ENCODE results near the gene RBM42. TPM values are rescaled to one million over a fixed set of nuclear protein-coding genes. Genes with fewer than 3 reads are reported as not detected.

Gene RBM42
- total and polyA plus RNA-seq, 12 donors = 23.9 to 107 (median 77.6) TPM

DNA sequence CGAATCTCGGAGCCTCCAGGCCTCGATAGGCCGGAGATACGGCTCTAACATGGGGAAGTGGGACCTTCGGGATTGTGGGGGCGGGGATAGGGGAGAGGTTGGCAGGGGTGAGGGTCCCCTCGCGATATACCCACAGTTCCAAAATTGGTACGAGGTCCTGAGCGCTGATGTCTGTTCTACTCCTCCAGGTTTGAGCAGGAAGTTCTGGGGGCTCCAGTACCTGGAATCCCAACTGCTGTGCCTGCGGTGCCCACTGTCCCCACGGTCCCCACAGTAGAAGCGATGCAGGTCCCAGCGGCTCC is 447 bp downstream of the RBM42 start:
- TF ChIP-seq, protein P1, sequence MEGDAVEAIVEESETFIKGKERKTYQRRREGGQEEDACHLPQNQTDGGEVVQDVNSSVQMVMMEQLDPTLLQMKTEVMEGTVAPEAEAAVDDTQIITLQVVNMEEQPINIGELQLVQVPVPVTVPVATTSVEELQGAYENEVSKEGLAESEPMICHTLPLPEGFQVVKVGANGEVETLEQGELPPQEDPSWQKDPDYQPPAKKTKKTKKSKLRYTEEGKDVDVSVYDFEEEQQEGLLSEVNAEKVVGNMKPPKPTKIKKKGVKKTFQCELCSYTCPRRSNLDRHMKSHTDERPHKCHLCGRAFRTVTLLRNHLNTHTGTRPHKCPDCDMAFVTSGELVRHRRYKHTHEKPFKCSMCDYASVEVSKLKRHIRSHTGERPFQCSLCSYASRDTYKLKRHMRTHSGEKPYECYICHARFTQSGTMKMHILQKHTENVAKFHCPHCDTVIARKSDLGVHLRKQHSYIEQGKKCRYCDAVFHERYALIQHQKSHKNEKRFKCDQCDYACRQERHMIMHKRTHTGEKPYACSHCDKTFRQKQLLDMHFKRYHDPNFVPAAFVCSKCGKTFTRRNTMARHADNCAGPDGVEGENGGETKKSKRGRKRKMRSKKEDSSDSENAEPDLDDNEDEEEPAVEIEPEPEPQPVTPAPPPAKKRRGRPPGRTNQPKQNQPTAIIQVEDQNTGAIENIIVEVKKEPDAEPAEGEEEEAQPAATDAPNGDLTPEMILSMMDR (IDR thresholded peaks at IDR 0.05) = no peak
- TF ChIP-seq POLR2A (IDR thresholded peaks at IDR 0.05) = no peak
- 0 to 5% (median 2%) methylated on average over 2 to 15 of the region's 15 CpGs for WGBS, 4 donors
- Histone ChIP-seq H3K4me3 (peak overlapping the region; percentile 38 to 95 (median 72)), H3K27ac (peak overlapping the region in 4 of 5 donors; percentile 72 to 88 (median 80)), H3K27me3 (no peaks in the 10 kb centered on the region), H3K4me1 (replicated peaks in 1 of 2) (peaks cover 11 to 18% of the 10 kb centered on the region in 2 donors), H3K36me3 (replicated peaks in 1 of 2) (peaks cover 0 to 44% of the 10 kb centered on the region in 2 donors), H3K9me3 (replicated peaks in 1 of 3) (no peaks in the 10 kb centered on the region)
- no peak for DNase-seq
- intact Hi-C loops (cut with DNase I) = no loop called here

DNA sequence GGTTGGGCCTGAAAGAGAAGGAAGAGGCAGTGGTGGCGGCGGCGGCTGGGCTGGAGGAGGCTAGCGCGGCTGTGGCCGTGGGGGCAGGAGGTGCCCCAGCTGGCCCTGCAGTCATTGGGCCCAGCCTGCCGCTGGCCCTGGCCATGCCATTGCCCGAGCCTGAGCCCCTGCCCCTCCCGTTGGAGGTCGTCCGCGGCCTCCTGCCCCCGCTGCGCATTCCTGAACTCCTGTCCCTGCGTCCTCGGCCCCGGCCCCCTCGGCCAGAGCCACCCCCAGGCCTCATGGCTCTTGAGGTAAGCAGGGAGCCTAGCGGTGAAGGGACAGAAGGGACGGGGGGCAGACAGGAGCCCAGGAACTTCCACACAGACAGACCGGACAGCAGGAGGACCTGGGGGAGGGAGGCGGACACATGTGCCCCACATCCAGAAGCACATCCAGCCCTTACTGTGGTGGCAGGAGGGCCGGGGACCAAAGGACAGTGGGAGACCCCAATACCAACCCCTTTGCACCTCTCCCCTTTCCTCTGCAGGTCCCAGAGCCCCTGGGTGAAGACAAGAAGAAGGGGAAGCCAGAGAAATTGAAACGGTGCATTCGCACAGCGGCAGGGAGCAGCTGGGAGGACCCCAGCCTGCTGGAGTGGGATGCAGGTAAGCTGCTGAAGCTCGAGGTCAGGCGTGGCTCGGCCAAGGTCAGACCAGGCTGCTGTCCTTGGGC is 5.0 kb downstream of the RBM42 start:
- H3K4me1 ChIP-seq (replicated peaks in 1 of 2) = peaks cover 7 to 14% of the 10 kb centered on the region in 2 donors
- no peak overlapping the region for H3K4me3 ChIP-seq
- H3K27me3 ChIP-seq = no peaks in the 10 kb centered on the region
- no peak overlapping the region for H3K27ac ChIP-seq
- 84 to 90% (median 87%) methylated on average over 21 to 29 of the region's 29 CpGs for WGBS, 4 donors
- peaks cover 0 to 85% of the 10 kb centered on the region in 2 donors for H3K36me3 ChIP-seq (replicated peaks in 1 of 2)
- DNase-seq = no peak
- no peak for TF ChIP-seq POLR2A (IDR thresholded peaks at IDR 0.05)
- TF ChIP-seq, protein P1 (IDR thresholded peaks at IDR 0.05) = no peak
- no peaks in the 10 kb centered on the region for H3K9me3 ChIP-seq (replicated peaks in 1 of 3)
- intact Hi-C loops (cut with DNase I) = no loop called here

DNA sequence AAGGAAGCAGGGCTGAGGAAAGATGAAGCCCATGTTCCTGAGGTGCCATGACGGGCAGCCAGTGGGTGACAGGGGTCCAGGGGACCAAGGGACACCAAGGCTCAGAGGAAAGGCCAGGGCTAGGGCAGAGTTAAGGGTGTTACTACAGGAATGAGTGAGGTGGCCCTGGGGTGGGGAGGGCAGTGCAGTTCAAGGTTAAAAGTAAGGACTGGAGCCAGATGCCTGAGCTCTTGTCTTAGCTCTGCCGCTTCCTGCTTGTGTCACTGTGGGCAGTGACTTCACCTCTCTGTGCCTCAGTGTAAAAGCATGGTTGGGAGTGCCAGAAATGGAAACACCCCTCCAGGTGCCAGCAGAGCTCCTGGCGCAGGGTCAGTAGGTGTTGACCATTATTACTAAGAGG is 7.8 kb downstream of the RBM42 start:
- Histone ChIP-seq H3K27ac (no peak overlapping the region), H3K4me1 (replicated peaks in 1 of 2) (no peaks in the 10 kb centered on the region), H3K9me3 (replicated peaks in 1 of 3) (no peaks in the 10 kb centered on the region), H3K27me3 (no peaks in the 10 kb centered on the region), H3K4me3 (no peak overlapping the region), H3K36me3 (replicated peaks in 1 of 2) (peaks cover 0 to 68% of the 10 kb centered on the region in 2 donors)
- intact Hi-C loops (cut with DNase I) = no loop called here
- no peak for DNase-seq
- WGBS, 4 donors = 70 to 86% (median 81%) methylated on average over 2 to 3 of the region's 3 CpGs
- TF ChIP-seq, protein P1 (IDR thresholded peaks at IDR 0.05) = no peak

DNA sequence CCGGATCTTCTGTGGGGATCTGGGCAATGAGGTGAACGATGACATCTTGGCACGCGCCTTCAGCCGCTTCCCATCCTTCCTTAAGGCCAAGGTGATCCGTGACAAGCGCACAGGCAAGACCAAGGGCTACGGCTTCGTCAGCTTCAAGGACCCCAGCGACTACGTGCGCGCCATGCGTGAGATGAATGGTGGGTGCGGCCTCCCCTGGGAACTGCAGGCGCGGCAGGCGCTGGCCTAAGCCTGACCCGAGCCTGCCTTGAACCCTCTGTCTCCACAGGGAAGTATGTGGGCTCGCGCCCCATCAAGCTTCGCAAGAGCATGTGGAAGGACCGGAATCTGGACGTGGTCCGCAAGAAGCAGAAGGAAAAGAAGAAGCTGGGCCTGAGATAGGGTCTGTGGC is 8.3 kb downstream of the RBM42 start:
- Histone ChIP-seq H3K36me3 (replicated peaks in 1 of 2) (peaks cover 0 to 63% of the 10 kb centered on the region in 2 donors), H3K4me1 (replicated peaks in 1 of 2) (no peaks in the 10 kb centered on the region), H3K9me3 (replicated peaks in 1 of 3) (no peaks in the 10 kb centered on the region), H3K27me3 (no peaks in the 10 kb centered on the region), H3K4me3 (no peak overlapping the region), H3K27ac (no peak overlapping the region)
- TF ChIP-seq, protein P1 (IDR thresholded peaks at IDR 0.05) = no peak
- no peak for TF ChIP-seq POLR2A (IDR thresholded peaks at IDR 0.05)
- DNase-seq = no peak
- intact Hi-C loops (cut with DNase I) = no loop called here
- WGBS, 4 donors = 83 to 94% (median 91%) methylated on average over 15 to 25 of the region's 25 CpGs
